Fibroblast of villous mesenchyme (primary cell): ENCODE measurements around the gene PRCC. TPM values are rescaled to one million over a fixed set of nuclear protein-coding genes. Genes with fewer than 3 reads are reported as not detected.

Experiments
- DNase-seq: peaks from one replicate; pipeline ENCODE4 v3.0.0-alpha.2; 2010; ENCODE audit warnings: low read depth
- H3K4me3 ChIP-seq: 2 replicates; pipeline ENCODE4 v1.5.1; 2011; ENCODE audit warnings: low read depth, mild to moderate bottlenecking, low read length
- total RNA-seq: library from RNA; depleted of rRNA; stranded (reverse); fragments of >200 nt; gene quantifications from 2 replicates; pipeline ENCODE4 v1.2.3, GENCODE V29; 2012
- TF ChIP-seq, protein P1 (sequence below): IDR thresholded peaks from 2 replicates; pipeline ENCODE4 v1.5.1; 2012; ENCODE audit warnings: low read depth, mild to moderate bottlenecking, low read length; ENCODE audit not compliant: insufficient read depth

PRCC gene
- total RNA-seq, 1 donor = 19.0 TPM

DNA sequence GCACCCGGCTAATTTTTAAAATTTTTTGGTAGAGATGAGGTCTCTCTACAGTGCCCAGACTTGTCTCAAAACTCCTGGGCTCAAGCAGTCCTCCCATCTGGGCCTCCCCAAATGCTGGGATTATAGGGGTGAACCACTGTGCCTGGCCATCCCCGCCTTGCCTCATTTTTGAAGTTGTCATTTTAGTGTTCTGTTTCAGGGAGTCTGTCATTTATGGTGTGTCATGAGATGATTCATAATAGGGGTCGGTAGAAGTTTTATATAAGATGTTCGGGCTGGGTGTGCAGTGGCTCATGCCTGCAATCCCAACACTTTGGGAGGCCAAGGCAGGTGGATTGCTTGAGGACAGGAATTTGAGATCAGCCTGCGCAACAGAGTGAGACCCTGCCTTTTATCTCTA, 8.5 kb downstream of the PRCC start:
- no peak overlapping the region for H3K4me3 ChIP-seq
- DNase-seq = no peak
- TF ChIP-seq, protein P1, sequence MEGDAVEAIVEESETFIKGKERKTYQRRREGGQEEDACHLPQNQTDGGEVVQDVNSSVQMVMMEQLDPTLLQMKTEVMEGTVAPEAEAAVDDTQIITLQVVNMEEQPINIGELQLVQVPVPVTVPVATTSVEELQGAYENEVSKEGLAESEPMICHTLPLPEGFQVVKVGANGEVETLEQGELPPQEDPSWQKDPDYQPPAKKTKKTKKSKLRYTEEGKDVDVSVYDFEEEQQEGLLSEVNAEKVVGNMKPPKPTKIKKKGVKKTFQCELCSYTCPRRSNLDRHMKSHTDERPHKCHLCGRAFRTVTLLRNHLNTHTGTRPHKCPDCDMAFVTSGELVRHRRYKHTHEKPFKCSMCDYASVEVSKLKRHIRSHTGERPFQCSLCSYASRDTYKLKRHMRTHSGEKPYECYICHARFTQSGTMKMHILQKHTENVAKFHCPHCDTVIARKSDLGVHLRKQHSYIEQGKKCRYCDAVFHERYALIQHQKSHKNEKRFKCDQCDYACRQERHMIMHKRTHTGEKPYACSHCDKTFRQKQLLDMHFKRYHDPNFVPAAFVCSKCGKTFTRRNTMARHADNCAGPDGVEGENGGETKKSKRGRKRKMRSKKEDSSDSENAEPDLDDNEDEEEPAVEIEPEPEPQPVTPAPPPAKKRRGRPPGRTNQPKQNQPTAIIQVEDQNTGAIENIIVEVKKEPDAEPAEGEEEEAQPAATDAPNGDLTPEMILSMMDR = no peak

DNA sequence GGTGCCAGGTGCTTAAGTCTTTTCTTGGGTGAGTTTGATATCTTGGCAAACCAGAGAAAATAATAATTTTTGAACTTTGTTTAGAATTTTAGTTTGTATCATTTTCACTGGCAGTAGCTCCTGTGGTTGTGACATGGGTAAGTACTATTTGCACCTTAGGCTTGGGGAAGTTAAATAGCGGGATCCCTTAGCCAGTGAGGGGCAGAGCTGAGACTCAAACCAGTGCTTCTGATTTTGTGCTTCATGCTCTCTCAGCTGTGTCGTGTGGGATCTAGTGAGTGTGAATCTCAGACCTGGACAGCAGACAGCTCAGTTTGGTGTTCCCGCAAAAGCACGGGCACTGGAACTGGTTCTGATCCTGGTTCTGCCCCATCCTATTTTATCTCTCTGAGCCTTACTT, 9.6 kb downstream of the PRCC start:
- no peak for DNase-seq
- no peak overlapping the region for H3K4me3 ChIP-seq
- TF ChIP-seq, protein P1 = no peak

DNA sequence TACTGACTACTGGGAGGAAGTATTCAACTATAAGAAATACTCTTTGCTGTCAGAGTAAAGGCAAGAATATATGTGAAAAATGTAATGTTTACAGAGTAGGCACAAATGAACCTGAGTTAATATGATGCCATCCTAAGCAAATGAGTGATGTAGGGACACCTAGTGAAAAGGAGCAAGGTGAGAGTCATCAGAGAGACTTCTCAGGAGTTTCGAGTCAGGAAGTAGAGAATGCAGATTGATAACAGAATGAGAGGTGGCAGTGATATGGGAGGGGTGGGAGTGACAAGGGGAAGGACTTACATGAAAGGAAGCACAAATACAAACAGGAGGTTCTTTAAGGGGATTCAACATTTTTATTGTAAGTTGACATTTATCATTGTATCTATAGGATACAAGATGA, 10.2 kb downstream of the PRCC start:
- H3K4me3 ChIP-seq = no peak overlapping the region
- TF ChIP-seq, protein P1 = no peak
- DNase-seq = no peak

DNA sequence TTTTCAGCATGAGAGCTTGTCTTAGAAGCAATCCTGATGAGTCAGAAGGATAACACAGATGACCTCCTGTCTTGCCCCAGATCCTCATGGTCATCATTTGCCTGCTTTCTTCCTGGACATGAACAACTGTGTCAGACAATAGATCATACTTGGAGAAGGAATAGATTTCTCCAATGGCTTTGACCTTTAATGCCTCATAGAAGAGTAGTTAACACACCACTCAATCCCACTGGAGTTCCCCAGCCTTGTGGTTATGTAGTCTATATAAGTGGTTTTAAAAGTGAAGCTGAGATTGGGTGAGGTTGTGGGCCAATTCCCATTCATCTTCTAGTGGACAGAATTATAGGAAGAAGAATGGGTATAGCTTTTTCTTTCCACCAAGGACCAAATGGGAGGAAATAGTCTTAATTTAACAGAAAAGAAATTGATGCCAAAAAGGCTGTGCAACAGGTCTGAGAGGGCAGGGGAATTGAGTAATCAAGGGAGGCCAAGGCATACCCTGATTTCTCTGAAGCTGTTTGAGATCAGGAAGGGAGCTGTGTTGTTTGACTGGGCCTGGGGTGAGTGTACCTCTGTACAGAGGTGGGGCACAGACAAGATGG, 14.4 kb downstream of the PRCC start:
- TF ChIP-seq, protein P1 = no peak
- DNase-seq = peak; percentile 63
- no peak overlapping the region for H3K4me3 ChIP-seq

DNA sequence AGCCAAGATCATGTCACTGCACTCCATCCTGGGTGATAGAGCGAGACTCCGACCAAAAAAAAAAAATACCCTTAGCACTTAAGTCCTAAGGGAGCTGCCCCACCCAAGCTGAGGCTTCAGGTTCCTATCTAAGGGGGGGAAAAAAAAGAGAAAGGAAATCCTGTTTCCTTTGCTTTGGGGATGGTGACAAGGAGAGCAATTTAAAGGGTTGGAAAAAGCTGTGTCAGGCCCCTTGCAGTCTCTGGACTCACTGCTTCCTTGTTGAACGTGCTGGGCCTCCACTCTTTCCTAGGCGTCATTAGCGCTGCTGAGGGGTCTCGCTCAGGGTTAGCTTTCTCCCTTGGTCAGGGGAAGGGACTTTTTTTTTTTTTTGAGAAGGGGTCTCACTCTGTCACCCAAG, 18.1 kb downstream of the PRCC start:
- H3K4me3 ChIP-seq = no peak overlapping the region
- TF ChIP-seq, protein P1 = no peak
- no peak for DNase-seq

DNA sequence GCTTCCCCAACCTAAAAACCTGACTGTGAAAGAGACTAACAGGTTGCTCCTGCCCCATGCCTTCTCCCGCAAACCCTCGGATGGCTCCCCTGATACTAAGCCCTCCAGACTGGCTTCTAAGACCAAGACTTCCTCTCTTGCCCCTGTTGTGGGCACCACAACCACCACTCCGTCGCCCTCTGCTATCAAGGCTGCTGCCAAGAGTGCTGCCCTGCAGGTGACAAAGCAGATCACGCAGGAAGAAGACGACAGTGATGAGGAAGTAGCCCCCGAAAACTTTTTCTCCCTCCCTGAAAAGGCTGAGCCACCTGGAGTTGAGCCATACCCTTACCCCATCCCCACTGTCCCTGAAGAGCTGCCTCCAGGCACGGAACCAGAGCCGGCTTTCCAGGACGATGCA, 19.3 kb downstream of the PRCC start:
- no peak overlapping the region for H3K4me3 ChIP-seq
- DNase-seq = no peak
- TF ChIP-seq, protein P1 = no peak

DNA sequence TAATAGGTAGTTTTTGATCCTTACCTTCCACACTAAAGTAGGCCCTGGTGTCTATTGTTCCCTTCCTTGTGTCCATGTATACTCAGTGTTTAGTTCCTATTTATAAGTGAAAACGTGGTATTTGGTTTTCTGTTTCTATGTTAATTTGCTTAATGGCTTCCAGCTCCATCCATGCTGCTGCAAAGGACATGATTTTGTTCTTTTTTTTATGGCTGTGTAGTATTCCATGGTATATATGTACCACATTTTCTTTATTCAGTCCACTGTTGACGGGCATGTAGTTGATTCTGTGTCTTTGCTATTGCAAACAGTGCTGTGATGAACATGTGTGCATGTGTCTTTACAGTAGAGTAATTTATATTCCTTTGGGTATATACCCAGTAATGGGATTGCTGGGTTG, 20.8 kb downstream of the PRCC start:
- TF ChIP-seq, protein P1 = no peak
- H3K4me3 ChIP-seq = no peak overlapping the region
- no peak for DNase-seq
